Retinal pigment epithelial cell (primary cell): ENCODE measurements around the gene C12orf57.

Source experiments
- DNase-seq: peaks from one replicate; pipeline ENCODE4 v3.0.0-alpha.2; 2010; ENCODE audit warnings: low read depth
- H3K4me3 ChIP-seq: 2 replicates; pipeline ENCODE4 v1.5.1; 2011; ENCODE audit warnings: mild to moderate bottlenecking, low read length, control low read depth, moderate library complexity
- TF ChIP-seq, protein P1 (sequence below): conservative IDR thresholded peaks from 2 replicates; pipeline ENCODE4 v1.5.1; 2011; ENCODE audit warnings: low read depth, low read length, control low read depth, inconsistent platforms

Gene C12orf57

DNA sequence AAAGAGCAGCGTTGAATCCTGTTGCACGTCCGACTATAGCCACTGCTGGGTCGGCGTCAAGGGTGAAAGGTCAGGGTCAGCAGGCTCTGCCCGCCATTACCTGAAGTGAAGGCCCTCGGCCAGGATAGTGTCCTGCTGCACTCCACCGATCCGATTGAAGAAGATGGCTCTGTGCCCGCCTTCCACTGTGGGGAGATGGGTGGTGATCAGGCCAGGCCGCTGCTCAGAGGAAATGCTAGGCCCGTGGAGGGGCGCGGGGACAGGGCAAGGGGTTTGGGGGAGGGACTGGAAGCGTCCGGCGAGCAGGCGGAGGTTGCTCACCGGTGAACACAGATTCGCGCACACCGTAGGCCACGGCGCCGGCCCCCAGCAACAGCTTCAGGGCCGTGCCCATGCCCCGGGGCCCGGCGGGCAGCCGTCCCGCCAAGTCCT, 26.3 kb downstream of the C12orf57 start:
- TF ChIP-seq, protein P1, sequence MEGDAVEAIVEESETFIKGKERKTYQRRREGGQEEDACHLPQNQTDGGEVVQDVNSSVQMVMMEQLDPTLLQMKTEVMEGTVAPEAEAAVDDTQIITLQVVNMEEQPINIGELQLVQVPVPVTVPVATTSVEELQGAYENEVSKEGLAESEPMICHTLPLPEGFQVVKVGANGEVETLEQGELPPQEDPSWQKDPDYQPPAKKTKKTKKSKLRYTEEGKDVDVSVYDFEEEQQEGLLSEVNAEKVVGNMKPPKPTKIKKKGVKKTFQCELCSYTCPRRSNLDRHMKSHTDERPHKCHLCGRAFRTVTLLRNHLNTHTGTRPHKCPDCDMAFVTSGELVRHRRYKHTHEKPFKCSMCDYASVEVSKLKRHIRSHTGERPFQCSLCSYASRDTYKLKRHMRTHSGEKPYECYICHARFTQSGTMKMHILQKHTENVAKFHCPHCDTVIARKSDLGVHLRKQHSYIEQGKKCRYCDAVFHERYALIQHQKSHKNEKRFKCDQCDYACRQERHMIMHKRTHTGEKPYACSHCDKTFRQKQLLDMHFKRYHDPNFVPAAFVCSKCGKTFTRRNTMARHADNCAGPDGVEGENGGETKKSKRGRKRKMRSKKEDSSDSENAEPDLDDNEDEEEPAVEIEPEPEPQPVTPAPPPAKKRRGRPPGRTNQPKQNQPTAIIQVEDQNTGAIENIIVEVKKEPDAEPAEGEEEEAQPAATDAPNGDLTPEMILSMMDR, result no peak
- peak overlapping the region; percentile 100 for H3K4me3 ChIP-seq
- DNase-seq, result no peak

DNA sequence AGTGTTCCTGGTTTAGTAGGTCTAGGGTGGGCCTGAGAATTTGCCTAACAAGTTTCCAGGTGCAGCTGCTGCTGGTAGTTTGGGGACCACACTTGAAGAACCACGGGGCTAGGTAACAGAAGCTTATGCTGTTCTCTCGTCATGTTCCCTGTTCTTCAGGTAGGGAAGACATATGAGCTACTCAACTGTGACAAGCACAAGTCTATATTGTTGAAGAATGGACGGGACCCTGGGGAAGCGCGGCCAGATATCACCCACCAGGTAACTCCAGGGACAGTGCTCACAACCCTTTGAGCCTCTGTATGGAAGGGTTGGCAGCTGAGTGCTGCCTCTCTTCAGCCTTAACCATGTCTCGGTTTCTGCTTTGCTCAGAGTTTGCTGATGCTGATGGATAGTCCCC, 30.4 kb downstream of the C12orf57 start:
- no peak for DNase-seq
- TF ChIP-seq, protein P1, result no peak
- no peak overlapping the region for H3K4me3 ChIP-seq

- no peak for DNase-seq
- TF ChIP-seq, protein P1, result no peak
- H3K4me3 ChIP-seq, result no peak overlapping the region
These were observed 31.6 kb downstream of the C12orf57 start for GRCh38 chr12:6975297-6976032.

- TF ChIP-seq, protein P1, result no peak
- no peak for DNase-seq
- no peak overlapping the region for H3K4me3 ChIP-seq
These were observed 33.8 kb downstream of the C12orf57 start for GRCh38 chr12:6977653-6978052.

- no peak overlapping the region for H3K4me3 ChIP-seq
- DNase-seq, result no peak
- TF ChIP-seq, protein P1, result no peak
These were observed 34.4 kb downstream of the C12orf57 start for GRCh38 chr12:6978188-6978587.

- H3K4me3 ChIP-seq, result no peak overlapping the region
- TF ChIP-seq, protein P1, result no peak
- DNase-seq, result no peak
These were observed 34.8 kb downstream of the C12orf57 start for GRCh38 chr12:6978611-6979011.

DNA sequence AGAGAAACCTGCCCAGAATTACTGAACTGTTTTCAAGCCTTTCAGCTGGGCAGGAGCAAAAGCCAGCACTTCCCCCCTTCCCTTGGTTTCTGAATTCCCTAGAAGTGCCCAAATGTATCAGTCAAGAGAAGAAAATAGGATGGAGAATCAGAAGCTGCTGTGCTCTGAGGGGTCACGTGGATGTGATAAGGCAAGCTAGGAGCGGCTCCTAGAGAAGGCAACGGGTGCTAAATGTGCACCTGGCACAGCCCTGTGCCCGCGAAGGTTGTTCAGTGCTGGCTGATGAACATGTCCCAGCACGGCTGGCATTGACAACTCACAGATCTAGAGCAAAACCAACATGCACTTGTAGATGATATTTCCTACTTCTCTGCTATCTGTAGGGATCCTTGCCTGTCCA, 35.2 kb downstream of the C12orf57 start:
- no peak overlapping the region for H3K4me3 ChIP-seq
- DNase-seq, result no peak
- TF ChIP-seq, protein P1, result no peak
